Measurements from ENCODE around the gene CLEC16A.

- TF ChIP-seq POLR2A (IDR thresholded peaks at IDR 0.05; ENCODE audit: low read length) (no peak), GATA1 (IDR thresholded peaks at IDR 0.05; ENCODE audit: low read depth, low read length) (no peak)
Observed at GRCh38 chr16:11200592-11200991, 256.2 kb downstream of the CLEC16A start.
